ENCODE results near the gene KCND1.

KCND1 gene

DNA sequence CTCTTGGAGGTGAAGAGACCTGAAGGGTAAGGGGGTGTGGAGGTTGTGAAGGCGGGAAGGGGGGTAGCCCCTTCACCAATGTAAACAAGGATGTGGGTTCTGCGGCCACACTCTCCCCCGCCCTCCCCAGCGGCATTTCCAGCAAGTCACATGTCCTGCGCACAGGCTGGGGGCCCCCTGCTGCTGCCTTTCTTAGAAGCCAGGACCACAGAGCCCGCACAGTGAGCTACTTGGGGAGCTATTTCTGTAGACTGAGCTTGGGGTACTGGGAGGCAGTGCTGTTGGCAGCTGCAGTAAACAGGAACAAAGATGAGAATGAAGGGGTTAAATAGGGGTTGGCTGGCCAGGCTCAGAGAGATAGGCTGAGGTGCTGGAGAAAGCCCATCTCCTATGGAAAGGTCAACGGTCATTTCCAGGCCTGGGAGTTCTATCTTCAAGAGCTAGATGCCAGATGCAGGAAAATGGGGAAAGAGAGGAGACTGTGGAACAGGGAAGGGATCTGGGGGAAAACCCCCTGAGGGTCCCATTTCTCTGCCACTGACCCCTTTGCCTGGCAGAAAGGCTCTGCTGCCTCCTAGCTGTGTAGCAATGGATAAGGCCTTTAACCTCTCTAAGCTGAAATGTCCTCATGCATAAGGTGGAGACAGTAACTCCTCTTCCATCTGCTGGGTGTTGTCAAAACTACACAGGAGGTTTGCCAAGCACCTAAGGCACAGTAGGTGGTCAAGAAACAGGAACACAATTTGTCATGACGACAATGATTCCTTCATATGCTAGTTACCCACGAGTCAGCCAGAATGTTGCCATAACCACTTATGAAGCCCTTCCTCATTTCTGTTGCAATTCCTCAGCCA, 34.4 kb downstream of the KCND1 start:
- peak; percentile 89 for DNase-seq

- DNase-seq: no peak
Observed at GRCh38 chrX:48936429-48937053, 35.1 kb downstream of the KCND1 start.

DNA sequence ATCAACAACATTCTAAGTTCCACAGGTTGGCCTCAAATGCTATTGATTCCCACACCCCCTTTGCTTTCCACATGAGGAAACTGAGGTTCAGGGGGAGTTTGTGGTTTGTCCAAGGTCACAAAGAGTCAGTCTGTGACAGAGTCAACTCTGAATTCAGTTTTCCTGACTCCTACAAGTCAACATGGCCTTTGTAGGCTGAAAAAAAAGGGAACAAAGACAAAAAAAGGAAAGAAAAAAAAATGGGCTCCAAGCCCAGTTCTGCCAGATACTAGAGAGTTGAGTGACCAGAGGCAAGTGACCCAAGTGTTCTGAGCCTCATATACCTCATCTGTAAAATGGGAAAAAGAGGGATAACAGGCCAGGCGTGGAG, 36.4 kb downstream of the KCND1 start:
- DNase-seq: peak; percentile 17

DNA sequence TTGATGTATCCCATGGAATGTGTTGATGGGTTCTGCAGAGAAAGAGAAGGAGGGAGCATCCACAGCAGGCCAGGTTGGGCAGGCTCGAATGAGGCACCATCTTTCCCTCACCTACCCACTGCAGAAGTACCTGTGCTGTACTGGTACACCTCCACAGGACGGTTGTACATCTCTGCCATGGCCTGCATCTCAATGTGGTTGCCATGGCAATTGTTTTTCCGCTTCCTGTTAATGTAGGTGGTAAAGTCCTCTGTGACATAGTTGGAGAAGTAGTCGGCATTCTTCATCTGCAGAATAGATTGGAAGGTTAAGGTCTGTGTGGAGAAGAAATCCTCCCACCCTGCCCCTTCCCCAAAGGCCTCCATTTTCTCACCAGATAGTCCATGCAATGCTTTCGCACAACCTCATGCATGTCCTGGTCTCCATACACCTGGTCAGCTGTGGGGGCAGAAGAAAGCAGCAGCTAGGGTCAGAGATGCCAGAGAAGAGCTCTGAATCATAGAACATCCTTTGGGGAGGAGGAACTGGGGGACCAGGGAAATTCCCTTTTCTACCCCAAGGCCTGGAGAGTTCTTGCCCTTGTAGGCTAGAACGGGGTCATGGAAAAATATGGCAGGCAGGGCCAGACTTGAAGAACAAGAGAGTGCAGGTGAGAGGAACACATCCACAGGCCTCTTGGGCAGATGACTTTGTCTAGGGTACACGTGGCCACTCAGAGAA, 36.9 kb downstream of the KCND1 start:
- no peak for DNase-seq

- DNase-seq: peak; percentile 66
Observed at GRCh38 chrX:48933757-48934156, 37.9 kb downstream of the KCND1 start.

- peak; percentile 20 for DNase-seq
Observed at GRCh38 chrX:48927736-48928382, 43.8 kb downstream of the KCND1 start.

GRCh38 chrX:48927123-48927522, 44.5 kb downstream of the KCND1 start:
- DNase-seq: no peak

DNA sequence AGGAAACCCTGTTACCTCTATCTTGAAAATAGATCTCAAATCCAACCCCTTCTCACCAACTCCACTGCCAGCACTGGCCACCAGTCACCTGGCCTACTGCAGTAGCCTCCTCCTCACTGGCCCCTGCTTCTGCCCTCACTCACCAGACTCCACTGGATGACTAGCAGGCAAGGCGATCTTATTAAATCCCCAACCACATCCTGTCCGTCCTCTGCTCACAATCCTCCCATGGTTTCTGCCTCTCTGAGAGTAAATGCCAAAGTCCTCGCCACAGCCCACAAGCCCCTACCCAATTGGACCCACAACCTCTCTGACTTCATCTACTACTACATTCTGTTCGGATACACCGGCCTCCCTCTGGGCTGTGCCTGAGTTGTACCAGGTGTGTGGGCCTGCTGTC, 47.4 kb downstream of the KCND1 start:
- DNase-seq: no peak

- DNase-seq: no peak
Observed at GRCh38 chrX:48923771-48924170, 47.9 kb downstream of the KCND1 start.

DNA sequence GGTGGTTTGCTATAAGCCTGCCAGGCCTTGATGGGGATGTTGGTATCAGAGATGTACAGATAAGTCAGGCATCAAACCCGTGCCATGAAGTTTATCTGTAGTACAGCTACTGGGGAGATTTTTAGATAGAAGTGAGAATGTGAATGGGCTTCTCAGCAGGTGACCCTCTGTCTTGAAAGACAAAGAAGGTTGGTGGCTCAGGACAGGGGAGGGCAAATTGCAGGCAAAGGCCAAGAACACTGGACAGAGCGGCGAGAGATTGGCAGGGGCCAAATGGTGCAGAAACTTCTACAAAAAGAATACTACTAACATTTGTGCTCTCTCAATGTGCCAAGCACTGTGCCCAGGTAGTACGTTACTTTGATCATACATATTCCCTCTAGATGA, 50.9 kb downstream of the KCND1 start:
- no peak for DNase-seq

DNA sequence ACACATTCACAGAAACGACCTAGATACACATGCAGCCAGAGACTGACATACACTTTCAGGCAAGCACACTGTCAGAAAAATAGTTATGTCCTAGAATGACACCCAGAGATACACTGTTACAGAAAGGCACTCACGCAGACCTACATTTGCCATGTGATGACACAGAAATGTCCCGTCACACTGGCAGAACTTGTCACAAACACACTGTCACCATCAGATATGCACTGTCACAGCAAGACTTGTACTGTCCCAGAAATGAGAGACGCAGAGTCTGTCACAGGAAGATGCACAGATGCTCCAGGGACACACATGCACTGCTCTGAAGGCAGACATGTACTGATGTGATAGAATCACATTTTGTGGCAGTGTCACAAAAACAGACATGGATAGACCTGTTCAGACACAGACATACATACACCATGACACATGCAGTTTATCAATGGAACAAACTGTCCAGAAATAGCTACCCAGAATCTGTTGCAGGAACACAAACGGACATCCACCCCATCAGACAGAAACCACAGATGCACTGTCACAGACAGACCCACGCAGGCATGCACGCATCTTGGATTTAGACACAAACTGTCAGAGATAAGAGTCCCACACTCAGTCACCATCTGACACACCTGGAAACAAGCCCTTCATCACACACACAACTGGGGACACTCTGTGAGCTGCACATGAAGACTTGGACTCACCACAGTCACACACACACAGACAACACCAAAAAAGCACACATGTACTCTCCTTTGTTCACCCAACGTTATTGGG, 51.5 kb downstream of the KCND1 start:
- no peak for DNase-seq

- DNase-seq: peak; percentile 71
Observed at GRCh38 chrX:48919360-48919841, 52.2 kb downstream of the KCND1 start.

DNA sequence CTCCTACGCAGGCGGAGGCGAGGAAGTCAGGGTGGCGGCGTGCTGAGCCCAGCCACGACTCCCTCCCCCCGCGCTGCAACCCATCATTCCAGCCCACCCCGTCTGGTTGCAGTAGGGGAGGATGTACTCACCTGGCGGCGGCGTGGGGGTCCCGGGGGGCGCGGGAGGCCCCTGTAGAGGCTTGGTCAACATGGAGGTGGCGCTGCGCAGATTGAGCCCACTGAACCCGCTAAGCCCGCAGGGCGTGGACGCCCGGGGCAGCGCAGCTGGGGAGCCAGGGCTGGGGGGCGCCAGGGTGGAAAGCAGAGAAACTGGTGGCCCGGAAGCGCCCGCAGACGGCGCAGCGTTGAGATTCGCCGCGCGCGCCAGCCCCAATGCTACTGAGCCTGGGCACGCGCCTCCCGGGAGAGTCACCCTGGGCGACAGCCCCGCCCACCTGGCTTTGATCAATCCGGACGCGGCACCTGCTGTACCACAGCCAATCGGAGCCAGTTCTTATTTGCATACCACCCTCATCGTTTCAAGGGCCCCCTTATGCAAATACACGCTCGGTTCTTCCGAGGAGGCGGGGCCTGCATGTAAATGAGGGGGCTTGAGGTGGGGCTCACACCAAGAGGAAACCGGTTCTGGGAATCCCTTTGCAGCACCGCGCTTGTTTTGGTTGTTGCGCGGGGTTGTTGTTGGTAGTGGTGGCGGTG, 52.9 kb downstream of the KCND1 start, which contains the start of gene PIM2:
TSS of gene PIM2 (minus strand) at position 382 of the 698 bp plus-strand sequence. CDS start at position 192, 190 bp downstream.
- peak; percentile 96 for DNase-seq

- DNase-seq: no peak
Observed at GRCh38 chrX:48918301-48918642, 53.4 kb downstream of the KCND1 start.

GRCh38 chrX:48917139-48918001, 54.3 kb downstream of the KCND1 start:
- DNase-seq: peak; percentile 93

DNA sequence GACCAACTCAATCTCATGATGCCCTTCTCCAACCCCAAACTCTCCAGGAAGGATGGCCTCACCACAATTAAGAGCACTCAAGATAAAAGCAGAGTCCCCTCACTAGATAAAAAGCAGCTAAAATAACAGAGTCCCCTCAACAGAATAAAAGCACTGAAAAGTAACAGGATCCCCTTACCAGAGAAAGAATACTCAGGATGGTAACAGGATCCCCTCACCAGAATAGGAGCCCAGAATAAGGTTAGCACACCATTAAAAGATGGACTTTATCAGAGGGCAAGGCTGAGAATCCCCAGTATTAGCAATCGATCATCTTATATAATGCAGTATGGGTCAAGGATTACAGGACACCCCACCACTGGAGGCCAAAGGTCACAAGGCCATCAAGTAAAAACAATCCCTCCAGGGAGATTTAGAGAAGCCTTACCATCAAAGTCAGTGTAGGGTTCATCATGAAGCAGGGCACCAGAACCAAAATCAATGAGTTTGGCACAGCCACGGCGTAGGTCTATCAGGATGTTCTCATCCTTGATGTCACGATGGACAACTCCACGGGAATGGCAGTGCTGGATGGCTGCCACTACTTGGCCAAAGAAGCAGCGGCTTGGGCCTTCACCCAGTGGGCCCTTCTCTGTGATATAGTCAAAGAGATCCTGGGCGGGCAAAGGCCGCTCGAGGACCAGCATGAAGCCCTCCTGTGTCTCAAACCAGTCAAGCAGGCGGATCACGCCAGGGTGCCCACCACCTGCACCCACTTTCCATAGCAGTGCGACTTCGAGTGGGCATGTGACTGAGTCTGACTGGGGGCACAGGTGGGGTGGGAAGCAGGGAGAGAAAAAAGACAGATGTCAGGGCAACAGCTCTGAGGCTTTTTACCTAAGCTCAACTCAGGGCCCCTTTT, 56.8 kb downstream of the KCND1 start:
- no peak for DNase-seq

DNA sequence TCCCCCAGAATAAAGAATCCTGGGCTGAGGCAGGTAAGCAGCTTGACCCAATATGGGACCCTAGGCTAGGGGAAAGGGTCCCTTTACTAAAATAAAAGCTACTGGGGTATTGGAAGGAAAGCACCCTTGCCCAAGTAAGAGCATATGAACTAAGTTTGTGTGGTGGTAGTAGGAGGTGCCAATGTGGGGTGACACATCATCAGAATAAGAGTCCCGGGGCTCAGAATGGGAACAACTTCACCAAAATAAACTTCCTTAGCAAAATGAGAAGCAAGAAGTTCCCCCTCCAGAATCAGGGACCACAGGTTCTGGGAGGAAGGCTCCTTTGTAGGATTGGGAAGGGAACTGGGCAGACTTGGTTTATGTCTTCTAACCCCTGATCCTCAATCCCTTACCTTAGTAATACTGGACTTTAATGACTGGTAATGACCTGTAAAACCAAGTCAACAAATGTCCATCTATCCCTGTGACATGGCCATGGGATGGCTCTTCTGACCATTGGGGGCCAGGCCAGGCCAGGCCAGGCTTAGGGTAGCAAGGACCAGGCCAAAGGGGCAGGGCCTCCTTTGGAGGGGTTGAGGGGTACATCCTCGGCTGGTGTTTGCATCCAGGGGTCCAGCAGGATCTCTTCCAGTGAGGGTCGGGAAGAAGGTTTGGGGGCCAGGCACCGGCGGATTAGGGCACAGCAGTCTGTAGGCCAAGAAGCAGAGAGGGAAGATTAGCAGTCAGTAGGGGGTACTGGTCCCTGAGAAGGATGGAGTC, 57.9 kb downstream of the KCND1 start:
- DNase-seq: no peak

- peak; percentile 92 for DNase-seq
Observed at GRCh38 chrX:48911412-48912182, 60.0 kb downstream of the KCND1 start, which contains the start of gene SLC35A2. SLC35A2 (minus strand) TSS chrX:48911646; CDS start chrX:48911636, 10 bp downstream.
